HG03060 (cell line): ENCODE measurements around the gene QRICH2.
"Not testable (repeated sequence)": the region's sequence is repeated elsewhere in the genome, so short reads cannot be mapped to it uniquely, and the experiment has no call there.

ENCODE experiments used
- ATAC-seq: cut with Tn5 transposase; IDR thresholded peaks from one replicate; pipeline ENCODE4 v1.9.1; 2021; ENCODE audit warnings: low read depth, moderate number of reproducible peaks; ENCODE audit not compliant: unreplicated experiment

Gene QRICH2

GRCh38 chr17:76327696-76328095 lies 19.6 kb upstream of the QRICH2 start:
- ATAC-seq = no peak

- ATAC-seq = no peak
These were observed 18.2 kb upstream of the QRICH2 start for GRCh38 chr17:76326306-76326705.

DNA sequence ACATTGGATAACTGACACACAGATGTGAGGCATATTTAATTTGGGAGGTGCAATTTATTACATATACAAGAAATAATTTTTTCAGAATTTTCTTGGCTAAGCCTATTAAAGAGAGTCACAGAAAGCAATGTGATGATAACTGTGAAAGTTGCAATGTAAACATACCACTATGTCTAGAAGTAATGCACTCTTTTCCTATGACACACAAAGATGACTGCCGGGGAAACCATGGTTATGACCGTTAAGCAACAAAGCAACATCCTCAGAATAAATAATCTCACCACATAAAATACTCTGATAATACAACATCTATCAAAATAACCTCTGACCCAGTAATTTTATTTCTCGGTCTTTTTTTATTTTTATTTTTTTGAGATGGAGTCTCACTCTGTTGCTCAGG lies 10.5 kb upstream of the QRICH2 start:
- no peak for ATAC-seq

- no peak for ATAC-seq
These were observed 9.5 kb upstream of the QRICH2 start for GRCh38 chr17:76317535-76317934.

- no peak for ATAC-seq
These were observed 6.5 kb upstream of the QRICH2 start for GRCh38 chr17:76314392-76315227.

DNA sequence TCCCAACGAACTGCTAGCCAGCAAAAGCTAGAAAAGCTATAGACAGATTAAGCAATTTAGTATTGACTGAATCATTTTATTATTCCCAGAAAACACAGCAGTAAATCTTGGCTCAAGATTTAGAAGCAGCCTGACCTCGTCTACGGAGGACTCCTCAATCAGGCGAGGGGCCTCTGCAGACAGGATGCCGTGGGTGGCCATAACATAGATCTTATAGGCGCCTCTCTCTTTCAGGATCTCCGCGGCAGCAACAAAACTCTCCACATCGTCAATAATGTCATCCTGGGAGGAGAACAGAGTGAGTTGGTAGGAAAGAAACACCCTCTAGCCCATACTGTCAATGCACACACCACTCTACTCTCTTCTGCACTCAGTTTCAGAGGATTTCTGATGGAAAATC lies 4.7 kb upstream of the QRICH2 start:
- ATAC-seq = no peak

- ATAC-seq = no peak
These were observed 1.4 kb upstream of the QRICH2 start for GRCh38 chr17:76309461-76309860.

DNA sequence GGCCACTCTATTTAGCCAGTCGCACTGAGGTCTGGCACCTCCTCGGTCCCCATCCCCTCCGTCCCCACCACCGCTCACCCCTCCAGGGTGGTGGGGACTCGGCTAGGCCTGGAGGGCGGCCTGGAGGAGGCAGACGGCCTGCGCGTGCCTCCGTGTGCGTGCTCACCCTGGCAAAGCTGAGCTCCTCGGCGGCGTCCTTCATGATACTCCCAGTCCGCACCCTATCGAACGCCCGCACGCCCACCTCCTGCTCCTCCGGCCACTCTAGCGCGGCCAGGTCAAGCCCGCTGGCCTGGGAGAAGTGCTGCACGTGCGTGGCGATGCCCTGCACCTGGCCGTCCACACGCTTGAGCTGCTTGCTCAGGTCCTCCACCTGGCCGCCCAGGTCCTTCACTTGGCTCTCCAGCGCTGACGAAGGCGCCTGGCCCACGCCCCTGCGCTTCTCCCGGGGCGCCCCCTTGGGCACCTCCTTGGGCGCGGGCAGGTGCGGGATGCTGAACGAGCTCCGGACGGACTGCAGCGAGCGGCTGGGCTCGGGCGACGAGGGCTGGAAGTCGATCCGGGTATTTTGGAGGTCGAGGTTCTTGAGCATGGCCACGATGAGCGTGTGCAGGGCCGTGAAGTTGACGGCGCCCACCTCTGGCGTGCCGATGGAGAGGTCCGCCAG lies 644 bp downstream of the QRICH2 start:
- ATAC-seq = no peak

GRCh38 chr17:76305135-76305454 lies 3.0 kb downstream of the QRICH2 start:
- not testable (repeated sequence) for ATAC-seq

GRCh38 chr17:76304226-76305134 lies 3.6 kb downstream of the QRICH2 start:
- no peak for ATAC-seq

- no peak for ATAC-seq
These were observed 10.6 kb downstream of the QRICH2 start for GRCh38 chr17:76297436-76297835.

- no peak for ATAC-seq
These were observed 11.2 kb downstream of the QRICH2 start for GRCh38 chr17:76296889-76297288.

GRCh38 chr17:76296186-76296585 lies 11.9 kb downstream of the QRICH2 start:
- ATAC-seq = no peak

DNA sequence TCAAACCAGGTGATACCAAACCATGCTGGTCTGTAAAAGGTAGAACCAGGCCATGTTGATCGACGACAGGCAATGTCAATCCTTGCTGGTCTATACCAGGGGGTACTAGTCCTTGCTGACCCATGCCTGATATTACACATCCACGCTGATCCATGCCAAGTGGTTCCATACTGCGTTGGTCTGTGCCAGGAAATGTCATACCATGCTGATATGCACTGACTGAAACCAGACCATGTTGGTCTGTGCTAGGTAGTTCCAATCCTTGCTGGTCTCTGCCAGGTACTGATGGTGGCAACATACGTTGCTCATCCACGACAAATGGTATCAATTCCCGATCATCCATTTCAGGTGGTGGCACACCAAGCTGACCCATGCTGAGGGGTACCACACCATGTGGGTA lies 15.0 kb downstream of the QRICH2 start:
- ATAC-seq = no peak

GRCh38 chr17:76292567-76292966 lies 15.5 kb downstream of the QRICH2 start:
- no peak for ATAC-seq

GRCh38 chr17:76281573-76282371 lies 26.3 kb downstream of the QRICH2 start:
- ATAC-seq = no peak

DNA sequence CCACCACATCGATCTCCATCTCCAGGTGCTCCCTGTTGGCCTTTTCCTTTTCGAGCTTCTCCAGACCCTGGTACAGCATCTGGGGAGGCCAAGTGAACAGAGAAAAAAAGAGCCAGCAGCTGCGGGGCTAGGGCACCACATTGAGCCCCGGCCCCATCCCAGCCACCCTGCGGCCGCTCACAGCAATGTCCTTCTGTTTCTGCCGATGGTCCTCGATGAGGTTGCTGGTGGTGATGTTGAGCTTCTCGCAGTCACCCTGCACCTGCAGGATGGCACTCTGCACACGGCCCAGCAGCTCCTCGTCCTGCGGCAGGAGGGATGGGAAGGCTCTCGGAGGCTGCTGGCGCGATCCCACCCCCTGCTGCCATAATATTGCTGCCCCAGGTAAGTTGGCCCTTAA lies 27.4 kb downstream of the QRICH2 start:
- ATAC-seq = no peak

DNA sequence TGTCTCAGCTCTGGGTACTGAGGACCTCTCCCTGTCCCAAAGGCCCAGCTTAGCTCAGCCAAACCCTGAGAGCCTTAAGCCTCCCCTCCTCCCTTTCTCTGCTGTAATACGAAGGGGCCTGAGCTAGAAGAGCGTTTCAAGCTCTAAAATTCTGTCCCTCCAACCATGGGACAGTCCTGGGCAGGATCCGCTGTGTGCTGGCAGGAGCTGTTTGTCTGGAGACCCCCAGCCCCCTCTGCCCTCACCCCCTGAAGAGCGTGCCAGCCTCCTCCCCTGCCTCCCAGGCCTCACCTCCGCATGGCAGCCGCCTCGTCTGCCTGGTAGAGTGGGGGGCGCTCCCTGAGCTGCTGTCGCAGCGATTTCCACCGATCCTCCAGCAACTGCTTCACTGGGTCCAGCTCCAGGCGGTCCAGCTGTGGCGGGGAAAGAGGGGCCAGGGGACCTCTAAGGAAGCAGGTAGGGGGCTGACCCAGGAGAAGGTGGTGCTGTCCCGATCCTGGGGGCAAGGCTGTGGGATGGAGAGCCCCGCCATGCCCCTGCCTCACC lies 28.3 kb downstream of the QRICH2 start:
- ATAC-seq = no peak

- no peak for ATAC-seq
These were observed 28.9 kb downstream of the QRICH2 start for GRCh38 chr17:76278952-76279741.
